ENCODE data around the gene BEND6. TPM values are rescaled to one million over a fixed set of nuclear protein-coding genes. Genes with fewer than 3 reads are reported as not detected.
"Not testable (repeated sequence)": the region's sequence is repeated elsewhere in the genome, so short reads cannot be mapped to it uniquely, and the experiment has no call there.

The BEND6 gene
- total RNA-seq, 1 donor from 2014 or later: not detected

DNA sequence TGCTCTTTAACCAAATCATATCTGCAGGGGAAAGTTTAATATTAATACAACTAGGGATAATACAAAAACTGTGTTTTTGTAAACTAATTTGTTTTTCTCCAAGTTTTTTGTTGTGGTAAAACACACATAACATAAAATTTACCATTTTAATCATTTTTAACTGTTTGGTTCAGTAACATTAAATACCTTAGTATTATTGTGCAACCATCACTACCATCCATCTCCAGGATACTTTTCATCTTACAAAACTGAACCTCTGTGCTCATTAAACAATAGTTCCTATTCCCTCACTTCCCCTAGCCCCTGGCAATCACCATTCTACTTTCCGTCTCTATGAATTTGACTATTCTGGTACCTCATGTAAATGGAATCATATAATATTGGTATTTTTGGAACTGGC, 15.9 kb downstream of the BEND6 start:
- no peak for DNase-seq (ENCODE audit: low spot score)
- ATAC-seq: no peak

GRCh38 chr6:56977192-56977591, 22.3 kb downstream of the BEND6 start:
- DNase-seq (ENCODE audit: low spot score): no peak
- no peak for ATAC-seq

GRCh38 chr6:56978530-56978929, 23.6 kb downstream of the BEND6 start:
- no peak for ATAC-seq
- DNase-seq (ENCODE audit: low spot score): no peak

GRCh38 chr6:56984361-56984760, 29.5 kb downstream of the BEND6 start:
- DNase-seq (ENCODE audit: low spot score) (no peak), ATAC-seq (no peak)

GRCh38 chr6:56984884-56985283, 30.0 kb downstream of the BEND6 start:
- ATAC-seq: no peak
- DNase-seq (ENCODE audit: low spot score): no peak

DNA sequence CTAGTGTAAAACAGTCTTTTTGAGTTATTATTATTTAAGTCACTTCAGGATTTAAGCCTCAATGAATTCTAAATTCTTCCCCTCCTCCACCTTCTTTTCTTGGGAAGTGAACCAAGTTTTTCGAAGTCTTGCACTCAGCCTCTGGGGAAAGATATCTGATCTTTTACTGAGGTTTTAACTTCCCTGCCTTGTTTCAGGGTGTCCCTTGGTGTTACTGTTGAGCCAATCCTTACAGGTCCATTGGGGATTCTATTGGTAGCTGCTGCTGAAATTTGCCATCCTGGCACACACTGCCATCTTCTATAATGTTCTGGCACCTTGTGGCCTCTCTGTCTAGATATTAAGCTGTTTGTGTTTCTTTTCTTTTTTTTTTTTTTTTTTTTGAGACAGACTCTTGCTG, 31.7 kb downstream of the BEND6 start:
- ATAC-seq (no peak), DNase-seq (ENCODE audit: low spot score) (no peak)

DNA sequence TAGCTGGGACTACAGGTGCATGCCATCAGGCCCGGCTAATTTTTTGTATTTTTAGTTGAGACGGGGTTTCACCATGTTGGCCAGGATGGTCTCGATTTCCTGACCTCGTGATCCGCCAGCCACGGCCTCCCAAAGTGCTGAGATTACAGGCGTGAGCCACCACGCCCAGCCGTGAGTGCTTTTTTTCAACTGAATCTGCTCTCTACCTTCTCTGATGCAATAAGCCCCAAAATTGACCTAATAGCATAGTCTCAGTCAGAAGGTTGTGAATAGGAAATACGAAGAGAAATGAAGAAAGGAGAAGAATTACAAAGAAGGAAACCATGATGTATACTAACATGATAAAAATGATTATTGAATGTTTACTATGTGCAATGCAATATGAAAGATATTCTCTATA, 33.2 kb downstream of the BEND6 start:
- DNase-seq (ENCODE audit: low spot score): no peak
- ATAC-seq: no peak

DNA sequence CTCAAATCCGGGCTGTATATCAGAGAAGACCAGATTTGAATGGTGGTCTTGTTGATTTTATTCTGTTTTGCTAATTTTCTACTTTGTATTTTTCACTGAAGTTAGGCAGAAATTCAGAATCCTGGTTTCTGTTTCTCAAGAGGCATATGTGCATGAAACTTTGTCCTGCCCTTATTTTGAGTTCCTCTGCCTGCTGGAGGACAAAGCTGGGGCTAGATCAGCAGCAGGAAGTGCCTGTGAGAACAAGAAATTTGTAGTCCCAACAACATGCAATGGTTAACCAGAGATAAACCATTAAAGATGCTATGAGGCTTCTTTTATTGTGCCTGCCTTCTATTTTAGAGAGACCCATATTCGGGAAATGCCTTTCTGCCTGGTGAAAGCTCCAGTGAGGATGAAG, 37.1 kb downstream of the BEND6 start:
- ATAC-seq: no peak
- no peak for DNase-seq (ENCODE audit: low spot score)

GRCh38 chr6:56992703-56993102, 37.8 kb downstream of the BEND6 start:
- no peak for ATAC-seq
- DNase-seq (ENCODE audit: low spot score): no peak

DNA sequence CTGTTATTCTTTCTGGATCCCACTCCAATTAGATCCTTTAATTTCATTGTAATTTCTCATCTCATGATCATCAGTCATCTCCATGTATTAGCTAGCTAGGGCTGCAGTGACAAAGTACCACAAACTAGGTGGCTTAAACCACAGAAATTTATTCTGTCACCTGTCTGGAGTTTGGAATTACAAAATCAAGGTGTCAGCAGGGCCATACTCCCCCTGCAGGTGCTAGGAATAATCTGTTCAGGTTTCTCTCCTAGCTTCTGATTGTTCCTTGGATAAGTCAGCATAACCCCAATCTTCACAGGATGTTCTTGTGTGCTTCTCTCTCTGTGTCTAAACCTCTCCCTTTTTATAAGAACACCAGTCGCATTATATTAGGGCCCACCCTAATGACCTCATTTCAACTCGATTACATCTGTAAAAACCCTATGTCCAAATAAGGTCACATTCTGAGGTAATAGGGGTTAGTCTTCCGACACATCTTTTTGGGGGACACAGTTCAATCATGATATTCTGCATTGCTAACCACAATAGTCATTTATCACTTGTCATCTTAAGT, 40.5 kb downstream of the BEND6 start:
- ATAC-seq: no peak

DNA sequence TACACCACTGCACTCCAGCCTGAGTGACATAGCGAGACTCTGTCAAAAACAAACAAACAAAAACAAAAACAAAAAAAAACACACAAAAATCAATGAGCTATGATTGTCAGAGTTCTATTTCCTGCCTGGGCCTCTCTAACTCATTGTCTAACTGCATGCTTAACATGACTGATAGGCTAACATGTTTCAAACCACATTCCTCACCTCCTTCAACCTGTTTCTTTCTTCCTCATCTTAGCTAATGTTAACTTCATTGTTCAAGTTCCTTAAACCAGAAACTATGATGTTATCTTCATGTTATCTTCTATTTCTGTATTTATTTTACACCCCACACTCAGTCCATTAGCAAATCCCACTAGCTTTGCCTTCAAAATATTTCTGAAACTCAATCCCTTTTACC, 41.5 kb downstream of the BEND6 start:
- DNase-seq (ENCODE audit: low spot score) (no peak), ATAC-seq (no peak)

More for the DNA sequence above, 40.5 kb downstream of the BEND6 start:
- no peak for DNase-seq (ENCODE audit: low spot score)

- no peak for DNase-seq (ENCODE audit: low spot score)
- ATAC-seq: no peak
Measured at GRCh38 chr6:56999049-56999448, 44.1 kb downstream of the BEND6 start.

GRCh38 chr6:56999748-57000147, 44.8 kb downstream of the BEND6 start:
- ATAC-seq; DNase-seq (ENCODE audit: low spot score): not testable (repeated sequence)

DNA sequence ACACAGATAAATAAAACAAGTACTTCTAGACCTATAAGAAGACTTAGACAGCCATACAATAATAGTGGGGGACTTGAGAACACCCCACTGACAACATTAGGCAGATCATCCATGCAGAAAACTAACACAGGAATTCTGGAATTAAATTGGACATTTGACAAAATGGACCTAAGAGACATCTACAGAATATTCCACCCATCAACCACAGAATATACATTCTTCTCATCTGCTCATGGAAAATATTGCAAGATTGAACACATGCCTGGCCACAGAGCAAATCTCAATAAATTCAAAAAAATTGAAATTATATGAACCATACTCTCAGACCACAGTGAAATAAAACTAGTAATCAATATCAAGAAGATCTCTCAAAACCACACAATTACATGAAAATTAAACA, 47.3 kb downstream of the BEND6 start:
- DNase-seq (ENCODE audit: low spot score): no peak
- ATAC-seq: no peak

- ATAC-seq (no peak), DNase-seq (ENCODE audit: low spot score) (no peak)
Measured at GRCh38 chr6:57004292-57004691, 49.4 kb downstream of the BEND6 start.

GRCh38 chr6:57006101-57006500, 51.2 kb downstream of the BEND6 start:
- ATAC-seq: no peak

GRCh38 chr6:57008069-57008468, 53.2 kb downstream of the BEND6 start:
- not testable (repeated sequence) for DNase-seq (ENCODE audit: low spot score); ATAC-seq

More at GRCh38 chr6:57006101-57006500, 51.2 kb downstream of the BEND6 start:
- DNase-seq (ENCODE audit: low spot score): no peak

- no peak for DNase-seq (ENCODE audit: low spot score)
- ATAC-seq: no peak
Measured at GRCh38 chr6:57013521-57013926, 58.6 kb downstream of the BEND6 start.

- ATAC-seq (no peak), DNase-seq (ENCODE audit: low spot score) (no peak)
Measured at GRCh38 chr6:57017069-57017468, 62.2 kb downstream of the BEND6 start.

DNA sequence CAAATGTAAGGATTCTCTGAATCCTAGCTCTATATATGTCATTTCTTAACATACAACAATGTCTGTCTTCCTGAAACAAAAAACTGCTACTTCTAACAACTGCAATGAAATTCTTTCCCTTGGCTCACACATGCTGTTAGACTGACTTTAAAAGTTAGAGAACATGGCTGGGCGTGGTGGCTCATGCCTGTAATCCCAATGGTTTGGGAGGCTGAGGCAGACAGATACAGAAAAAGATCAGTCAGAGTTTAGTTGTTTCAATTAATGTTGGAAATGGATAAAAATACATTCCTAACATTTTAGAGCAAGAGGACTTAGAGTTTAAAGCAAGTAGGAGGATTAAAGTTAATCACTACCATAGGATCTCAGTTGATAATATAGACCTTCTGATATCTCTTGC, 62.9 kb downstream of the BEND6 start:
- DNase-seq (ENCODE audit: low spot score) (no peak), ATAC-seq (no peak)

DNA sequence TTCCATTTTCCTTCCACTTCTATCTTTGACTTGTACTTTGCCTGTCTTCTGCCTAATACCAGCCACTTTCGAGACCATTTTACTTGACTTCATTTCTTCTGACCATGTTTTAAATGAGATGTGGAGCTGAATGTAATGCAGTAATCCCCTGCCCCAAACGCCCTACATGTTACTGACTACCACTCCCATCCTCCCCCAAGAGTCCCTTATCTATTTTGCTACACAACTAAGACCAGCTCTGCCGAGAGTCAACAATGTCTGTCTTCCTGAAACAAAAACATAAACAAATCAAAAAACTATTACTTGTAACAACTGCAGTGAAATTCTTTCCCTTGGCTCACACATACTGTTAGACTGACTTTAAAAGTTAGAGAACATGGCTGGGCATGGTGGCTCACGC, 64.5 kb downstream of the BEND6 start:
- DNase-seq (ENCODE audit: low spot score): no peak
- ATAC-seq: no peak

DNA sequence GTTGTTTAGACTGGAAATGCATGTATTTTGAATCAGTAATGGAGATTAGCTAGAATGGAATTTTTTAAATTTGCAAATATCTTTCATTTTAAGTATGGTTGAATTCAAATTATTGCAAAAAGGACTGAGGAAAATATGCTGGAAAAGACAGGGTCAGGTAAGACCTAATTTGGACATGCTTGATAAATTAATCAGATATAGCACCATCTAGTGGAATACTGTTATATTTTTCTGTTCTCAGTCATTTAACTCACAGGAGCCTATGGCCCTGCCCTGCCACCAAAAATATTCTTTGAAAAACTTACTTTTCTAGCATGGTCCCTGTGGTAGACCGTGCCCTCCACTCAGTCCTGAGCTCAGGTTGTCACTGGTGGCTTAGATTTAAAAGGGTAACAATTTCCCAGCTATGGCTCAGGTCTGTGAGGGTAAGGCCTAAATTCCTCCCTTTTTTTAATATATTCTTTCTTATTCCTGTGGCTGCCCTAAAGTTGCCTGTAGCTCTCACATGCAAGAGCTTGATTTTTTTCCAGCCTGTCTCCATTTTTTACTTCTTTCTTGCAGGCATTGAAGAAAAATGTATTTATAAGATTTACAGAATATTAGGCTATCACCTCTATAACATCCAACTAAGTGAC, 66.3 kb downstream of the BEND6 start:
- ATAC-seq (peak; percentile 93), DNase-seq (ENCODE audit: low spot score) (no peak)

GRCh38 chr6:57024321-57024720, 69.4 kb downstream of the BEND6 start:
- ATAC-seq (no peak), DNase-seq (ENCODE audit: low spot score) (no peak)

Measured in left lobe of liver (tissue), 2 donors.